ENCODE results near the gene GATA3.
A peak's percentile ranks its signal among the peaks of the same experiment; 100 is the strongest.

The GATA3 gene

GRCh38 chr10:8039321-8039881 lies 15.1 kb upstream of the GATA3 start:
- no peak for TF ChIP-seq ZFX (IDR thresholded peaks at IDR 0.05; ENCODE audit: borderline replicate concordance)
- TF ChIP-seq CTCF (IDR thresholded peaks at IDR 0.05) = no peak
- H3K27ac ChIP-seq = peak overlapping the region; percentile 86

GRCh38 chr10:8040651-8041050 lies 13.8 kb upstream of the GATA3 start:
- H3K27ac ChIP-seq = peak overlapping the region; percentile 86
- TF ChIP-seq ZFX (IDR thresholded peaks at IDR 0.05; ENCODE audit: borderline replicate concordance) (no peak), CTCF (IDR thresholded peaks at IDR 0.05) (no peak)

- H3K27ac ChIP-seq = peak overlapping the region; percentile 86
- TF ChIP-seq CTCF (IDR thresholded peaks at IDR 0.05) (no peak), ZFX (IDR thresholded peaks at IDR 0.05; ENCODE audit: borderline replicate concordance) (no peak)
Observed at GRCh38 chr10:8041284-8041991, 13.1 kb upstream of the GATA3 start.

- no peak for TF ChIP-seq ZFX (IDR thresholded peaks at IDR 0.05; ENCODE audit: borderline replicate concordance)
- no peak for TF ChIP-seq CTCF (IDR thresholded peaks at IDR 0.05)
- peak overlapping the region; percentile 86 for H3K27ac ChIP-seq
Observed at GRCh38 chr10:8041992-8042720, 12.3 kb upstream of the GATA3 start.

GRCh38 chr10:8042721-8043568 lies 11.5 kb upstream of the GATA3 start:
- TF ChIP-seq CTCF (IDR thresholded peaks at IDR 0.05) (no peak), ZFX (IDR thresholded peaks at IDR 0.05; ENCODE audit: borderline replicate concordance) (no peak)
- H3K27ac ChIP-seq = peak overlapping the region; percentile 86

- peak overlapping the region; percentile 86 for H3K27ac ChIP-seq
- TF ChIP-seq ZFX (IDR thresholded peaks at IDR 0.05; ENCODE audit: borderline replicate concordance) = no peak
- TF ChIP-seq CTCF (IDR thresholded peaks at IDR 0.05) = peak; percentile 27
Observed at GRCh38 chr10:8043569-8044306, 10.8 kb upstream of the GATA3 start.

Data from 22Rv1 (cell line).